CD14-positive monocyte (primary cell): ENCODE data around the gene EN2. TPM values are rescaled to one million over a fixed set of nuclear protein-coding genes. Genes with fewer than 3 reads are reported as not detected.

Experiments used
- DNase-seq, 3 donors: peaks; one replicate each; pipeline ENCODE4 v3.0.0-alpha.2; 2011 to 2022
- H2AFZ ChIP-seq: 2 replicates; pipeline ENCODE4 v1.6.0; 2012; ENCODE audit warnings: mild to moderate bottlenecking, low read depth, low read length, inconsistent platforms; ENCODE audit not compliant: insufficient read depth, poor library complexity, severe bottlenecking
- H3K27ac ChIP-seq, 2 donors: 1 replicate in 1 of 2; 2 replicates in 1 of 2; pipeline ENCODE4 v1.5.1; 2012 to 2013; ENCODE audit warnings: low read length in 2 of 2, control low read depth in 1 of 2, inconsistent platforms in 1 of 2, low read depth in 1 of 2, mild to moderate bottlenecking in 1 of 2
- H3K27me3 ChIP-seq, 2 donors: one replicate each; pipeline versions ENCODE4 v1.6.0 to v1.6.1; 2011 to 2013; ENCODE audit warnings: low read length in 2 of 2; ENCODE audit not compliant: control insufficient read depth in 2 of 2, insufficient read depth in 2 of 2
- H3K36me3 ChIP-seq, 2 donors: replicated peaks in 1 of 2; 1 replicate in 1 of 2; 2 replicates in 1 of 2; pipeline versions ENCODE4 v1.5.1 to v1.6.1; 2012 to 2013; ENCODE audit warnings: low read length in 2 of 2, control low read depth in 1 of 2, inconsistent platforms in 1 of 2, mild to moderate bottlenecking in 1 of 2; ENCODE audit not compliant: insufficient read depth in 2 of 2, control insufficient read depth in 1 of 2
- H3K4me1 ChIP-seq, 2 donors: 1 replicate in 1 of 2; 2 replicates in 1 of 2; pipeline versions ENCODE4 v1.5.1 to v1.6.1; 2012 to 2013; ENCODE audit warnings: low read length in 2 of 2, control low read depth in 1 of 2, inconsistent platforms in 1 of 2, mild to moderate bottlenecking in 1 of 2, moderate library complexity in 1 of 2; ENCODE audit not compliant: insufficient read depth in 2 of 2, control insufficient read depth in 1 of 2
- H3K4me2 ChIP-seq: replicated peaks from 2 replicates; pipeline ENCODE3; 2012; ENCODE audit warnings: low read length, moderate library complexity, mild to moderate bottlenecking; ENCODE audit not compliant: poor library complexity, severe bottlenecking; ENCODE audit errors: extremely low read depth
- H3K4me3 ChIP-seq, 3 experiments: fragments of 200-600 bp in 1 of 3; sonication (generic) in 1 of 3; replicated peaks in 1 of 3; 1 replicate in 2 of 3; 2 replicates in 1 of 3; pipeline ENCODE4 v1.5.1; 2011 to 2013; ENCODE audit warnings: low read length in 3 of 3, mild to moderate bottlenecking in 3 of 3, control low read depth in 2 of 3, low read depth in 2 of 3, inconsistent platforms in 1 of 3, moderate library complexity in 1 of 3
- H3K79me2 ChIP-seq: 2 replicates; pipeline ENCODE4 v1.6.0; 2012; ENCODE audit warnings: mild to moderate bottlenecking, control low read depth, inconsistent platforms, low read length, moderate library complexity; ENCODE audit not compliant: insufficient read depth
- H3K9ac ChIP-seq: 2 replicates; pipeline ENCODE4 v1.6.0; 2017; ENCODE audit warnings: low read length, mild to moderate bottlenecking; ENCODE audit not compliant: insufficient read depth, poor library complexity, severe bottlenecking
- H3K9me3 ChIP-seq, 2 donors: replicated peaks in 1 of 2; 1 replicate in 1 of 2; 2 replicates in 1 of 2; pipeline versions ENCODE4 v1.5.1 to v1.6.1; 2012 to 2013; ENCODE audit warnings: low read length in 2 of 2, control low read depth in 1 of 2; ENCODE audit not compliant: control insufficient read depth in 1 of 2, insufficient read depth in 1 of 2
- H4K20me1 ChIP-seq: 2 replicates; pipeline ENCODE4 v1.6.0; 2012; ENCODE audit warnings: mild to moderate bottlenecking, low read length, control low read depth, moderate library complexity; ENCODE audit not compliant: insufficient read depth
- H3K27ac Mint-ChIP-seq, 7 donors: one replicate each; pipeline ENCODE4 v1.8.0; 2020; ENCODE audit warnings: mild to moderate bottlenecking in 7 of 7, mixed read lengths in 7 of 7, moderate library complexity in 6 of 7, inconsistent platforms in 2 of 7
- H3K27me3 Mint-ChIP-seq, 3 donors: one replicate each; pipeline ENCODE4 v1.8.0; 2021 to 2022; ENCODE audit warnings: low read depth in 3 of 3, mild to moderate bottlenecking in 3 of 3, mixed read lengths in 3 of 3, moderate library complexity in 3 of 3, inconsistent platforms in 1 of 3
- H3K36me3 Mint-ChIP-seq, 2 donors: one replicate each; pipeline ENCODE4 v1.8.0; 2020; ENCODE audit warnings: mixed read lengths in 2 of 2, inconsistent platforms in 1 of 2, mild to moderate bottlenecking in 1 of 2
- H3K4me1 Mint-ChIP-seq: one replicate; pipeline ENCODE4 v1.8.0; 2020; ENCODE audit warnings: mild to moderate bottlenecking, mixed read lengths
- H3K4me3 Mint-ChIP-seq, 2 donors: one replicate each; pipeline ENCODE4 v1.8.0; 2020; ENCODE audit warnings: mild to moderate bottlenecking in 2 of 2, mixed read lengths in 2 of 2, moderate library complexity in 1 of 2
- H3K9me3 Mint-ChIP-seq, 7 donors: one replicate each; pipeline ENCODE4 v1.8.0; 2020 to 2022; ENCODE audit warnings: mixed read lengths in 7 of 7, mild to moderate bottlenecking in 6 of 7, moderate library complexity in 6 of 7, inconsistent platforms in 2 of 7
- CTCF ChIP-seq: fragments of 200-600 bp; IDR thresholded peaks from one replicate; pipeline ENCODE4 v1.8.0; 2022; ENCODE audit warnings: antibody characterized with exemption, mild to moderate bottlenecking
- WGBS: methylation state at CpG from one replicate; pipeline ENCODE4 v1.1.5; 2013; ENCODE audit warnings: missing lambda C conversion rate; ENCODE audit not compliant: insufficient coverage; 5-methylcytosine and 5-hydroxymethylcytosine counted together
- intact Hi-C, 2 donors: fragments of 100-400 bp; cut with micrococcal nuclease; formaldehyde crosslinking; loops; one replicate each; pipeline versions ENCODE4 v1.15.0 to v1.15.1; 2023
- polyA plus RNA-seq, 3 donors: library from polyadenylated mRNA; depleted of rRNA in 1 of 3; unstranded in 2 of 3; stranded (reverse) in 1 of 3; fragments of 300-500 nt in 2 of 3; fragments of >200 nt in 1 of 3; fragmentation: Illumina TruSeq in 2 of 3; gene quantifications; 1 replicate in 2 of 3; 2 replicates in 1 of 3; pipeline ENCODE4 v1.2.3, GENCODE V29; 2012 to 2021

The EN2 gene
- polyA plus RNA-seq, 3 donors, result not detected

GRCh38 chr7:155420116-155420515 is 37.8 kb upstream of the EN2 start:
- WGBS, result 92% methylated on average over 8 of the region's 8 CpGs
- Histone ChIP-seq H4K20me1 (no peaks in the 10 kb centered on the region), H3K36me3 (no peaks in the 10 kb centered on the region), H3K79me2 (no peaks in the 10 kb centered on the region), H3K4me2 (no peak overlapping the region), H2AFZ (no peak overlapping the region), H3K4me1 (no peaks in the 10 kb centered on the region), H3K4me3 (no peak overlapping the region), H3K9ac (no peak overlapping the region), H3K27ac (no peak overlapping the region), H3K27me3 (no peaks in the 10 kb centered on the region), H3K9me3 (no peaks in the 10 kb centered on the region)
- no peak overlapping the region for H3K27ac Mint-ChIP-seq
- no peak for DNase-seq
- no peaks in the 10 kb centered on the region for H3K4me1 Mint-ChIP-seq
- H3K27me3 Mint-ChIP-seq, result peaks cover 7 to 19% (median 12%) of the 10 kb centered on the region in 3 donors
- no peaks in the 10 kb centered on the region for H3K36me3 Mint-ChIP-seq
- no peak overlapping the region for H3K4me3 Mint-ChIP-seq
- intact Hi-C loops, result no loop called here
- H3K9me3 Mint-ChIP-seq, result peaks cover 0 to 2% (median 0%) of the 10 kb centered on the region in 7 donors
- TF ChIP-seq CTCF, result no peak

- no peak for TF ChIP-seq CTCF
- Mint-ChIP-seq H3K36me3 (no peaks in the 10 kb centered on the region), H3K9me3 (peaks cover 0 to 2% (median 0%) of the 10 kb centered on the region in 7 donors), H3K4me1 (no peaks in the 10 kb centered on the region), H3K27me3 (peaks cover 10 to 31% (median 14%) of the 10 kb centered on the region in 3 donors), H3K4me3 (no peak overlapping the region), H3K27ac (no peak overlapping the region)
- no peaks in the 10 kb centered on the region for H3K79me2 ChIP-seq
- no peak overlapping the region for H2AFZ ChIP-seq
- intact Hi-C loops, result no loop called here
- no peaks in the 10 kb centered on the region for H3K36me3 ChIP-seq
- H3K9ac ChIP-seq, result no peak overlapping the region
- DNase-seq, result no peak
- H3K4me2 ChIP-seq, result no peak overlapping the region
- no peak overlapping the region for H3K27ac ChIP-seq
- no peaks in the 10 kb centered on the region for H4K20me1 ChIP-seq
- 75% methylated on average over 10 of the region's 10 CpGs for WGBS
- no peaks in the 10 kb centered on the region for H3K9me3 ChIP-seq
- no peaks in the 10 kb centered on the region for H3K4me1 ChIP-seq
- H3K4me3 ChIP-seq, result no peak overlapping the region
- H3K27me3 ChIP-seq, result peaks cover 0 to 2% of the 10 kb centered on the region in 2 donors
These were observed 35.8 kb upstream of the EN2 start for GRCh38 chr7:155422151-155422550.
